SU-DHL-6 (cell line): ENCODE measurements around the gene MRPS35.

ENCODE experiments used
- CTCF ChIP-seq: fragments of 200-600 bp; sonication (generic); IDR thresholded peaks from one replicate; pipeline ENCODE4 v1.5.1; 2017; ENCODE audit warnings: antibody characterized with exemption, mild to moderate bottlenecking, low read length, moderate library complexity; ENCODE audit not compliant: insufficient read depth, poor library complexity, severe bottlenecking
- EZH2phosphoT487 ChIP-seq: fragments of 200-600 bp; sonication (generic), shearing (Covaris generic); conservative IDR thresholded peaks from 2 replicates; pipeline ENCODE4 v1.6.1; 2018; ENCODE audit warnings: mild to moderate bottlenecking, antibody characterized with exemption, low read length, moderate library complexity, mixed read lengths

DNA sequence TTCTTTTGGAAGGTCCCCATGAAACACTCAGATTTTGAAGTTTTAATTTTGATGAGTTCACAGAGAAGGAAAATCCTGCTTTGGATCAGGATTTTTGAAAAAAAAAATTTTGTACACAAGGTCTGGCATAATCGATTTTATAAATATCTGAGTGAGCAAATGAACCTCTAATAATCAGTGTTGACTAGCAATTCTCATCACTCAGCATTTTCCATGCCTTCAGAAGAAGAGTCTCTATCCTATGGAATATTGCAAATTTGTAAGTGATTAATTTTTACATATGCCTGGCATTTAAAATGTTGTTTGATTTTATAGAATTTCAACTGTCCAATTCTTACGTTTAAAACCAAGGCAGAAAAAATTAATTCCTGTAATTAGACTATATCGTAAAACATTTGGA lies 44.9 kb upstream of the MRPS35 start:
- TF ChIP-seq CTCF (no peak), EZH2phosphoT487 (no peak)
